Lower lobe of right lung (tissue), 2 donors: ENCODE data around the gene SCMH1. TPM values are rescaled to one million over a fixed set of nuclear protein-coding genes. Genes with fewer than 3 reads are reported as not detected.

Experiments
- ATAC-seq, 2 donors: fragments of 200-7000 bp; cut with Tn5 transposase; one replicate each; pipeline ENCODE4 v1.9.1; 2020 to 2022; ENCODE audit warnings: mild to moderate bottlenecking in 2 of 2, moderate library complexity in 2 of 2
- DNase-seq: peaks from one replicate; pipeline ENCODE4 v3.0.0-alpha.2; 2020
- H3K27ac ChIP-seq: fragments of 200-600 bp; one replicate; pipeline ENCODE4 v1.8.0; 2022
- H3K27me3 ChIP-seq: fragments of 200-600 bp; one replicate; pipeline ENCODE4 v1.8.0; 2022; ENCODE audit warnings: low read depth
- H3K36me3 ChIP-seq: fragments of 200-600 bp; one replicate; pipeline ENCODE4 v1.8.0; 2022; ENCODE audit warnings: mild to moderate bottlenecking
- H3K4me1 ChIP-seq: fragments of 200-600 bp; one replicate; pipeline ENCODE4 v1.8.0; 2022
- H3K4me3 ChIP-seq: fragments of 200-600 bp; one replicate; pipeline ENCODE4 v1.8.0; 2022; ENCODE audit warnings: mild to moderate bottlenecking
- H3K9me3 ChIP-seq: fragments of 200-600 bp; one replicate; pipeline ENCODE4 v1.8.0; 2022
- intact Hi-C: fragments of 100-400 bp; cut with DNase I; formaldehyde crosslinking; loops from one replicate; pipeline ENCODE4 v1.11.0; 2022
- total RNA-seq: library from RNA; stranded (reverse); fragmentation: NEBNext Ultra II Directional; extraction: Animal tissue kit (Norgen Biotek cat#: 25700); gene quantifications from one replicate; pipeline ENCODE4 v1.2.1, GENCODE V29; 2021
- TF ChIP-seq, protein P1 (sequence below): fragments of 200-600 bp; IDR thresholded peaks from one replicate; pipeline ENCODE4 v1.8.0; 2022; ENCODE audit warnings: antibody characterized with exemption, mild to moderate bottlenecking
- donor health status: DM: no; HTN: yes; CAD: no; lungs with severe emphysema.

SCMH1 gene
- total RNA-seq, 1 donor from 2014 or later: 30.0 TPM

DNA sequence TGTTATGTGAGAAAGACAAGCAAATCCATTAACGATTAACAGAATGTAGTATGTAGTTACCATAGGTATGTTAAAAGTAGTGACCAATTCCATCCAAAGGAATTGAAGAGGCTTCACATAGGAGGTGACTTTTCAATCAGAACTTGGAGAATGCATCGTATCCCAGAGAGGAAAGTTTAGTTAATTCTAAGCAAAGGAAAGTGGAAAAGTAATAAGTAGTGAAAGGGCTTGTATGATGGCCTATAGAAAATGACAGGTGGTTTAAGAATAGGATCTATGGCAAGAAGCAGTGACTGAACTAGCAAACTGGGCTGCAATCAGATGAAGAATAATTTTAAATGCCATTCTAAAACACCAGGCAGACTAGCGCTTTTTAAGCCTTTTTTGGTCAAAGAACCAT, 16.6 kb downstream of the SCMH1 start:
- ATAC-seq (no peak), DNase-seq (no peak)
- H3K4me3 ChIP-seq: no peak overlapping the region
- intact Hi-C loops: no loop called here
- TF ChIP-seq, protein P1, sequence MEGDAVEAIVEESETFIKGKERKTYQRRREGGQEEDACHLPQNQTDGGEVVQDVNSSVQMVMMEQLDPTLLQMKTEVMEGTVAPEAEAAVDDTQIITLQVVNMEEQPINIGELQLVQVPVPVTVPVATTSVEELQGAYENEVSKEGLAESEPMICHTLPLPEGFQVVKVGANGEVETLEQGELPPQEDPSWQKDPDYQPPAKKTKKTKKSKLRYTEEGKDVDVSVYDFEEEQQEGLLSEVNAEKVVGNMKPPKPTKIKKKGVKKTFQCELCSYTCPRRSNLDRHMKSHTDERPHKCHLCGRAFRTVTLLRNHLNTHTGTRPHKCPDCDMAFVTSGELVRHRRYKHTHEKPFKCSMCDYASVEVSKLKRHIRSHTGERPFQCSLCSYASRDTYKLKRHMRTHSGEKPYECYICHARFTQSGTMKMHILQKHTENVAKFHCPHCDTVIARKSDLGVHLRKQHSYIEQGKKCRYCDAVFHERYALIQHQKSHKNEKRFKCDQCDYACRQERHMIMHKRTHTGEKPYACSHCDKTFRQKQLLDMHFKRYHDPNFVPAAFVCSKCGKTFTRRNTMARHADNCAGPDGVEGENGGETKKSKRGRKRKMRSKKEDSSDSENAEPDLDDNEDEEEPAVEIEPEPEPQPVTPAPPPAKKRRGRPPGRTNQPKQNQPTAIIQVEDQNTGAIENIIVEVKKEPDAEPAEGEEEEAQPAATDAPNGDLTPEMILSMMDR: no peak
- no peaks in the 10 kb centered on the region for H3K9me3 ChIP-seq
- H3K27me3 ChIP-seq: no peaks in the 10 kb centered on the region
- H3K27ac ChIP-seq: no peak overlapping the region
- no peaks in the 10 kb centered on the region for H3K36me3 ChIP-seq
- H3K4me1 ChIP-seq: peaks cover 9% of the 10 kb centered on the region

DNA sequence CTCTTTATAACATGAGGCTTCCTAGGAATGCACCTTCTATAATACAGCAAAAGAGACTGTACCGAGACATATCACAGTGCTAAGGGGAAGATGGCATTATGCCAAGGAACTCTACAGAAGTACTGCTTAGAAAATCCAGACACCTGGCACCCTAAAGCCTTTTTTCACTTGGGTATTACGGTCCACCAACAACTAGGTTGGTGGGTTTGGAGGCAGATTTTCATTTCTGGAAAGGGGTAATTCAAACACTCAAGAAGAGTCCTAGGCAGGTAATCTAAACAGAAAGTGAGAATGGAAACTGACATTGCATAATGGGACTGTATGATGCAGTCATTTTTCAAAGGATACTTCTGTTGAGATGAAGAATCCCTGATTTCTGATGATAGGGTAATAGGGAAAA, 19.6 kb downstream of the SCMH1 start:
- TF ChIP-seq, protein P1: no peak
- intact Hi-C loops: no loop called here

DNA sequence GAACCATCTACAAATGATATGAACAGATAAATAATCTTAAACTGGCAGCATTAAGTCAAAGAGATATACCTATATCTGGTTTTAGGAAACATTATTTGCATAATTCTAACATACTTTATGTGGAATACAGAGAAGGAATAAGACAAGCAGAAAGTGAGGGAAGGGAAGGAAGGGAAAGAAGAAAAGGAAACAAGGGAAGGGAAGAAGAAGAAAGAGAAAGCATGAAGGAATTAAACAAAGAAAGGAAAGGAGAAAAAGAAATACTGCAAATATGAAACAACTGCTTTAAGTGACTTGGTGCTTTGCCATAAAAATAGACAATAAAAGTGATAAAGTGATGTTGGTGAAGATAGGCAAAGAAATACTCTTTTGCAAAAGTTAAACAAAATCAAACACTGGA, 20.1 kb downstream of the SCMH1 start:
- no peaks in the 10 kb centered on the region for H3K36me3 ChIP-seq
- ATAC-seq: no peak
- DNase-seq: no peak
- no peaks in the 10 kb centered on the region for H3K9me3 ChIP-seq
- no peaks in the 10 kb centered on the region for H3K27me3 ChIP-seq
- H3K4me1 ChIP-seq: peaks cover 9% of the 10 kb centered on the region
- H3K27ac ChIP-seq: no peak overlapping the region
- intact Hi-C loops: no loop called here
- no peak overlapping the region for H3K4me3 ChIP-seq
- TF ChIP-seq, protein P1: no peak

More for the DNA sequence above, 19.6 kb downstream of the SCMH1 start:
- Histone ChIP-seq H3K9me3 (no peaks in the 10 kb centered on the region), H3K36me3 (no peaks in the 10 kb centered on the region), H3K27me3 (no peaks in the 10 kb centered on the region), H3K4me3 (no peak overlapping the region), H3K4me1 (peaks cover 9% of the 10 kb centered on the region), H3K27ac (no peak overlapping the region)
- peak in 1 of 2 donors; percentile 43 for ATAC-seq
- DNase-seq: no peak

DNA sequence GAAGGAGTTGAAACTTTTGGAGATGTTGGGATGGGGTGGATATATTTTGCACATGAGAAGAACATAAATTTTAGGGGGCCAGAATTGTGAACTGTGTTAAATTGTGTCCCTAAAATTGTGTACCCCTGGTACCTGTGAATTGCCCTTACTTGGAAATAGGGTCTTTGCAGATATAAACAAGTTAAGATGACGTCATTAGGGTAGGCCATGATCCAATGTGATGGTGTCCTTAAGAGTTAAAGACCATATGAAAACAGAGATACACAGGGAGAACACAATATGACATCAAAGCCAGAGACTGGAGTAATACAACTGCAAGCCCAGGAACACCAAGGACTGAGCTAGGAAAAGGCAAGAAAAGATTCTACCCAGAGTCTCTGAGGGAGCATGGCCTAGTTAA, 24.0 kb downstream of the SCMH1 start:
- H3K27me3 ChIP-seq: no peaks in the 10 kb centered on the region
- ATAC-seq: no peak
- H3K4me3 ChIP-seq: no peak overlapping the region
- H3K4me1 ChIP-seq: peaks cover 9% of the 10 kb centered on the region
- H3K36me3 ChIP-seq: no peaks in the 10 kb centered on the region
- DNase-seq: no peak
- TF ChIP-seq, protein P1: no peak
- H3K9me3 ChIP-seq: no peaks in the 10 kb centered on the region
- intact Hi-C loops: no loop called here
- H3K27ac ChIP-seq: no peak overlapping the region

DNA sequence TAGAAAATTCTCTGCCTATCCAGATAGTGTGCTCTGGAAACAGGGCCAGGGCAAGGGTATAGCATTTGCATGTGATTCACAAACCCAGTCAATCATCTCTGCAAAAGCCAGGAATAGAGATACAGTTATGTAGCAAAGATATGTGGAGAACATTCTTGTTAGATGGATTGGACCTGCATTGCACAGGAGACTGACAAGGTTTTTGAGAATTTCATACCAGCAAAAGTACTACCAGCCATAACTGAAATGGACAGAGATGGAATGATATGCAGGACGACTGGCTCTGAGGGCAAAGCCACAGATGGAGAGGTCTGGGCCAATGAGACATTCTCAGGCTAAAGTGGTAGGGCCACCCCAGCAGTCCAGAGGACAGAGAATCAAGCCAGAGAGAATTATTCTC, 24.7 kb downstream of the SCMH1 start:
- TF ChIP-seq, protein P1: no peak
- H3K36me3 ChIP-seq: no peaks in the 10 kb centered on the region
- DNase-seq (no peak), ATAC-seq (no peak)
- no peaks in the 10 kb centered on the region for H3K9me3 ChIP-seq
- H3K27ac ChIP-seq: no peak overlapping the region
- intact Hi-C loops: no loop called here
- H3K27me3 ChIP-seq: no peaks in the 10 kb centered on the region
- peaks cover 6% of the 10 kb centered on the region for H3K4me1 ChIP-seq
- no peak overlapping the region for H3K4me3 ChIP-seq

DNA sequence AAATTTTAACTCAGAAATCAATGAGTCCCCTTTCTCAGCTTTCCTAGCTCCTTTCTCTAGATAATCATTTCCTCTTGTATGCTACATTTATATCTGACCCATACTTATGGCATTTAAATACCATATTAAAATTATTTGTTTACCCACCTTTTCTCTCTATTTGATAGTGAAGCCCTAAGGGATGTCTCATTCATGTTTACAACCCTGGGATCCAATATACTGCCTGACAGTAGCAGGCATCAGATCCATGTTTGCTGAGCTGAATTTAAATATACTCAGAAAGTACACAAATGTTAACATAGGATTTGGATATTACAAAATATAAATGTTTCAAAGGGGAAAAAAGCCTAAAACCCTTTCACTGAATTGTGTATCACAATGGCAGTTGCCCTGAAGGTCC, 26.5 kb downstream of the SCMH1 start:
- Histone ChIP-seq H3K27me3 (no peaks in the 10 kb centered on the region), H3K9me3 (no peaks in the 10 kb centered on the region), H3K4me1 (no peaks in the 10 kb centered on the region), H3K4me3 (no peak overlapping the region), H3K27ac (no peak overlapping the region), H3K36me3 (no peaks in the 10 kb centered on the region)
- intact Hi-C loops: no loop called here
- TF ChIP-seq, protein P1: no peak
- DNase-seq (no peak), ATAC-seq (no peak)
